GM12878 (cell line): Measurements from ENCODE around the gene RAP1GAP. TPM values are rescaled to one million over a fixed set of nuclear protein-coding genes. Genes with fewer than 3 reads are reported as not detected.

Experiments
- ATAC-seq: fragments of 200-7000 bp; cut with Tn5 transposase; 3 replicates; pipeline ENCODE4 v1.9.1; 2020; ENCODE audit warnings: mild to moderate bottlenecking, moderate library complexity
- BruUV-seq: library from RNA; stranded (reverse); fragments of 400-500 nt; replicated peaks from 2 replicates; lab custom pipeline; 2021; lab: Mats Ljungman, UMichigan
- CTCF ChIA-PET: fragments of 300-600 bp; sonication (Branson Sonifier 250); formaldehyde crosslinking; extraction: SDS; loops from one replicate; lab custom pipeline; 2021; ENCODE audit warnings: inconsistent platforms; lab: Yijun Ruan, JAX
- POLR2A ChIA-PET: fragments of 350-600 bp; formaldehyde crosslinking; extraction: SDS; loops from one replicate; lab custom pipeline; 2021; ENCODE audit warnings: inconsistent platforms; lab: Charles Lee
- RAD21 ChIA-PET: fragments of 300-600 bp; sonication (Branson Sonifier 250); formaldehyde crosslinking; loops from one replicate; lab custom pipeline; 2023; ENCODE audit warnings: antibody characterized with exemption; ENCODE audit not compliant: unreplicated experiment; lab: Charles Lee
- SMC1A ChIA-PET: fragments of 300-600 bp; sonication (Branson Sonifier 250); formaldehyde crosslinking; loops from one replicate; lab custom pipeline; 2023; ENCODE audit not compliant: unreplicated experiment, uncharacterized antibody; lab: Charles Lee
- DNase-seq: peaks from one replicate; pipeline ENCODE4 v3.0.0-alpha.2; 2011; ENCODE audit warnings: low read depth, low spot score
- FAIRE-seq: peaks from 3 replicates; lab custom pipeline; 2011; peaks lifted over from hg19 to GRCh38; lab: Jason Lieb, UNC
- H2AFZ ChIP-seq: 2 replicates; pipeline ENCODE4 v1.6.0; 2011; ENCODE audit warnings: low read depth, low read length, control low read depth; ENCODE audit not compliant: control insufficient read depth
- H3K27ac ChIP-seq: 2 replicates; pipeline ENCODE4 v1.5.1; 2011; ENCODE audit warnings: control low read depth; ENCODE audit not compliant: control insufficient read depth, insufficient read depth
- H3K27me3 ChIP-seq, 2 experiments: replicated peaks in 1 of 2; 2 replicates each; pipeline versions ENCODE4 v1.6.0 to v1.6.1; 2011; ENCODE audit warnings: low read length in 1 of 2; ENCODE audit not compliant: control insufficient read depth in 2 of 2, insufficient read depth in 2 of 2
- H3K36me3 ChIP-seq, 2 experiments: 2 replicates each; pipeline ENCODE4 v1.5.1; 2011; ENCODE audit warnings: low read length in 1 of 2; ENCODE audit not compliant: control insufficient read depth in 2 of 2, insufficient read depth in 2 of 2
- H3K4me1 ChIP-seq: 2 replicates; pipeline ENCODE4 v1.6.1; 2011; ENCODE audit warnings: mild to moderate bottlenecking, low read length, moderate library complexity, mixed read lengths; ENCODE audit not compliant: control insufficient read depth, insufficient read depth
- H3K4me2 ChIP-seq: 2 replicates; pipeline ENCODE4 v1.6.0; 2011; ENCODE audit warnings: control low read depth; ENCODE audit not compliant: control insufficient read depth, insufficient read depth
- H3K4me3 ChIP-seq: fragments of 200-600 bp; sonication (generic); 2 replicates; pipeline ENCODE4 v1.5.1; 2016
- H3K79me2 ChIP-seq: 2 replicates; pipeline ENCODE4 v1.6.0; 2011; ENCODE audit warnings: low read length; ENCODE audit not compliant: control insufficient read depth, insufficient read depth
- H3K9ac ChIP-seq: 2 replicates; pipeline ENCODE4 v1.8.0; 2011; ENCODE audit warnings: low read length, control low read depth, mixed read lengths; ENCODE audit not compliant: control insufficient read depth, insufficient read depth
- H3K9me3 ChIP-seq: replicated peaks from 3 replicates; pipeline ENCODE4 v1.5.1; 2011; ENCODE audit warnings: mild to moderate bottlenecking, low read length; ENCODE audit not compliant: control insufficient read depth, insufficient read depth
- H4K20me1 ChIP-seq: 2 replicates; pipeline ENCODE4 v1.6.0; 2011; ENCODE audit not compliant: control insufficient read depth, insufficient read depth
- CEBPZ ChIP-seq: fragments of 150-350 bp; IDR thresholded peaks from 2 replicates; pipeline ENCODE4 v1.6.1; 2016; ENCODE audit warnings: low read depth, low read length
- CHD4 ChIP-seq: fragments of 200-600 bp; sonication (generic); IDR thresholded peaks from 2 replicates; pipeline ENCODE4 v1.6.1; 2016; ENCODE audit warnings: mild to moderate bottlenecking
- CTCF ChIP-seq, 3 experiments: IDR thresholded peaks in 2 of 3; conservative IDR thresholded peaks in 1 of 3; 2 replicates each; pipeline ENCODE4 v1.5.1; 2011; ENCODE audit warnings: low read depth in 3 of 3, low read length in 3 of 3, mild to moderate bottlenecking in 3 of 3, control low read depth in 2 of 3, moderate library complexity in 2 of 3, inconsistent platforms in 1 of 3, mixed read lengths in 1 of 3; ENCODE audit not compliant: control insufficient read depth in 2 of 3, insufficient read depth in 1 of 3; ENCODE audit errors: extremely low read depth in 1 of 3
- ETV6 ChIP-seq, 2 experiments: fragments of 450-650 bp in 1 of 2; IDR thresholded peaks in 1 of 2; conservative IDR thresholded peaks in 1 of 2; 2 replicates each; pipeline ENCODE4 v1.6.1; 2014; ENCODE audit warnings: antibody characterized with exemption in 1 of 2, borderline replicate concordance in 1 of 2, low read depth in 1 of 2, mild to moderate bottlenecking in 1 of 2, moderate library complexity in 1 of 2
- HDAC6 ChIP-seq: fragments of 200-600 bp; sonication (generic); IDR thresholded peaks from one replicate; pipeline ENCODE4 v1.8.0; 2017; ENCODE audit warnings: antibody characterized with exemption; ENCODE audit not compliant: unreplicated experiment
- HDGF ChIP-seq: fragments of 450-650 bp; IDR thresholded peaks from 2 replicates; pipeline ENCODE4 v1.6.1; 2016; ENCODE audit warnings: antibody characterized with exemption
- MEF2A ChIP-seq: IDR thresholded peaks from 2 replicates; pipeline ENCODE4 v1.6.1; 2011; ENCODE audit warnings: low read depth, mild to moderate bottlenecking, low read length, moderate library complexity; ENCODE audit not compliant: insufficient read depth
- MEF2B ChIP-seq: fragments of 450-650 bp; IDR thresholded peaks from 2 replicates; pipeline ENCODE4 v1.6.1; 2018; ENCODE audit warnings: mild to moderate bottlenecking, moderate library complexity; ENCODE audit not compliant: partially characterized antibody, poor library complexity, severe bottlenecking
- RAD21 ChIP-seq: IDR thresholded peaks from 2 replicates; pipeline ENCODE4 v1.6.1; 2011; ENCODE audit warnings: mild to moderate bottlenecking, low read depth, low read length, moderate library complexity; ENCODE audit not compliant: insufficient read depth
- SMC3 ChIP-seq: IDR thresholded peaks from 2 replicates; pipeline ENCODE4 v1.6.1; 2011; ENCODE audit warnings: low read length, improper control_type of control experiment, borderline replicate concordance
- SPI1 ChIP-seq: IDR thresholded peaks from 2 replicates; pipeline ENCODE4 v1.6.1; 2011; ENCODE audit warnings: low read depth, mild to moderate bottlenecking, low read length, moderate library complexity, borderline replicate concordance; ENCODE audit not compliant: insufficient read depth
- TCF3 ChIP-seq: IDR thresholded peaks from 2 replicates; pipeline ENCODE4 v1.6.1; 2012; ENCODE audit warnings: low read depth, mild to moderate bottlenecking, low read length, borderline replicate concordance; ENCODE audit not compliant: insufficient read depth
- TCF7 ChIP-seq: IDR thresholded peaks from 2 replicates; pipeline ENCODE4 v1.6.1; 2014; ENCODE audit warnings: antibody characterized with exemption, borderline replicate concordance
- WGBS: methylation state at CpG from one replicate; pipeline ENCODE4 v1.1.6; 2016; ENCODE audit warnings: low lambda C conversion rate; ENCODE audit not compliant: insufficient replicate concordance, insufficient coverage; ENCODE audit errors: missing lambda C conversion rate; 5-methylcytosine and 5-hydroxymethylcytosine counted together
- in situ Hi-C: fragments of 300-500 bp; cut with MboI; formaldehyde crosslinking; loops from 9 replicates; pipeline ENCODE4 v1.14.3; 2018; ENCODE audit warnings: mixed read lengths
- intact Hi-C: fragments of 100-400 bp; cut with micrococcal nuclease; formaldehyde crosslinking; loops from one replicate; pipeline ENCODE4 v1.14.2; 2022; ENCODE audit not compliant: unreplicated experiment
- polyA plus RNA-seq, 11 experiments: library from polyadenylated mRNA; depleted of rRNA in 4 of 11; unstranded in 6 of 11; stranded (reverse) in 5 of 11; fragments of >200 nt; fragmentation: Nextera tagmentation in 4 of 11; fragmentation: Illumina TruSeq in 1 of 11; extraction: Ambion mirVana in 4 of 11; extraction: Trizol in 1 of 11; gene quantifications; 1 replicate in 1 of 11; 2 replicates in 10 of 11; pipeline versions ENCODE4 v1.2.1 to v1.2.3, GENCODE V29; 2011 to 2016; ENCODE audit warnings: inconsistent platforms in 2 of 11, missing spikeins in 2 of 11, low read depth in 1 of 11
- total RNA-seq, 4 experiments: library from RNA; depleted of rRNA in 3 of 4; stranded (reverse); fragments of >200 nt in 3 of 4; fragmentation: Illumina TruSeq in 1 of 4; extraction: Trizol in 1 of 4; gene quantifications; 2 replicates each; pipeline versions ENCODE4 v1.2.1 to v1.2.3, GENCODE V29; 2013 to 2021

RAP1GAP gene
- total and polyA plus RNA-seq, 10 of the 15 experiments (the other 5 are each of a cell fraction or from before 2014, with no cell fraction given) = 0.04 to 0.96 (median 0.09) TPM; not detected in 3

- Histone ChIP-seq H3K27ac (no peak overlapping the region), H3K9me3 (no peaks in the 10 kb centered on the region), H3K4me2 (no peak overlapping the region), H4K20me1 (no peaks in the 10 kb centered on the region), H3K27me3 (no peaks in the 10 kb centered on the region; a peak in 2 of 4 replicates), H3K4me1 (no peaks in the 10 kb centered on the region), H3K4me3 (no peak overlapping the region), H3K79me2 (no peaks in the 10 kb centered on the region), H2AFZ (no peak overlapping the region), H3K36me3 (no peaks in the 10 kb centered on the region), H3K9ac (no peak overlapping the region)
- intact Hi-C loops = loop anchor here (10.0 kb wide), 1 partner anchor 199 kb away; no protein-coding TSS in a partner anchor
- no peak for DNase-seq
- ChIA-PET POLR2A (no interaction called here), SMC1A (interaction anchor here (1.1 kb wide), 1 partner anchor 204 kb away, joined by 3 read pairs; no protein-coding TSS in a partner anchor), CTCF (no interaction called here), RAD21 (interaction anchor here (1.0 kb wide), 1 partner anchor 342 kb away, joined by 3 read pairs; no protein-coding TSS in a partner anchor)
- no peak for TF ChIP-seq TCF7
- TF ChIP-seq HDGF = no peak
- TF ChIP-seq SMC3 = peak; percentile 47
- TF ChIP-seq MEF2B = peak; percentile 56
- TF ChIP-seq HDAC6 = no peak
- TF ChIP-seq SPI1 = no peak
- TF ChIP-seq RAD21 = peak; percentile 42
- no peak for TF ChIP-seq CEBPZ
- no peak for TF ChIP-seq TCF3
- no peak for TF ChIP-seq ETV6 (conservative IDR thresholded peaks at IDR 0.05 in 1 of 2, IDR thresholded peaks at IDR 0.05 in 1 of 2; ENCODE audit: borderline replicate concordance in 1 of 2, low read depth in 1 of 2)
- peak; percentile 27 to 56 (median 33); a peak in 4 of 6 replicates for TF ChIP-seq CTCF (IDR thresholded peaks at IDR 0.05 in 2 of 3, conservative IDR thresholded peaks at IDR 0.05 in 1 of 3; ENCODE audit: control insufficient read depth in 2 of 3, extremely low read depth in 1 of 3, insufficient read depth in 1 of 3, low read depth in 3 of 3, low read length in 3 of 3)
- no peak for TF ChIP-seq CHD4
- TF ChIP-seq MEF2A = 0 out of 2 replicates have a peak, but pooled peaks have one; percentile 61
- WGBS = 6% methylated on average over 11 of the region's 11 CpGs
- no peak for FAIRE-seq
- in situ Hi-C loops = no loop called here
- no TSS peak for BruUV-seq
- ATAC-seq = peak; percentile 82
These were observed 95.1 kb downstream of the RAP1GAP start for GRCh38 chr1:21573971-21574465.
